HEK293 (cell line): ENCODE results near the gene UCN2.

Source experiments
- CTCF ChIA-PET: fragments of 350-600 bp; formaldehyde crosslinking; extraction: SDS; loops from one replicate; lab custom pipeline; 2021; ENCODE audit warnings: antibody characterized with exemption; lab: Yijun Ruan, JAX
- POLR2A ChIA-PET: fragments of 300-600 bp; formaldehyde crosslinking; extraction: SDS; loops from one replicate; lab custom pipeline; 2020; ENCODE audit warnings: antibody characterized with exemption, inconsistent platforms; lab: Yijun Ruan, JAX
- H3K27ac ChIP-seq: fragments of 200-500 bp; sonication (Bioruptor generic); 2 replicates; pipeline ENCODE4 v1.5.1; 2014; ENCODE audit warnings: low read depth, low read length, control low read depth, inconsistent platforms; ENCODE audit errors: extremely low read depth
- H3K36me3 ChIP-seq, 2 experiments: fragments of 200-500 bp in 1 of 2; sonication (Bioruptor generic) in 1 of 2; 1 replicate in 1 of 2; 2 replicates in 1 of 2; pipeline ENCODE4 v1.5.1; 2014 to 2017; ENCODE audit warnings: inconsistent platforms in 2 of 2, low read length in 2 of 2; ENCODE audit not compliant: control insufficient read depth in 2 of 2, insufficient read depth in 1 of 2
- H3K4me1 ChIP-seq: fragments of 200-500 bp; sonication (Bioruptor generic); 2 replicates; pipeline ENCODE4 v1.5.1; 2014; ENCODE audit warnings: mild to moderate bottlenecking, low read length, inconsistent platforms; ENCODE audit not compliant: control insufficient read depth, insufficient read depth
- H3K4me3 ChIP-seq: 2 replicates; pipeline ENCODE4 v1.5.1; 2011; ENCODE audit warnings: low read depth, mild to moderate bottlenecking, control low read depth, low read length, moderate library complexity
- H3K9me3 ChIP-seq: fragments of 200-500 bp; sonication (Bioruptor generic); 2 replicates; pipeline ENCODE4 v1.5.1; 2014; ENCODE audit warnings: low read depth, low read length, inconsistent platforms; ENCODE audit not compliant: control insufficient read depth, insufficient read depth
- CTCF ChIP-seq: fragments of 450-650 bp; formaldehyde crosslinking; IDR thresholded peaks from 2 replicates; pipeline ENCODE4 v1.5.1; 2016; ENCODE audit warnings: missing biosample characterization, missing genetic modification characterization
- KLF17 ChIP-seq: fragments of 450-650 bp; formaldehyde crosslinking; IDR thresholded peaks from 2 replicates; pipeline ENCODE4 v1.5.1; 2016; ENCODE audit warnings: missing biosample characterization, missing genetic modification characterization
- SP3 ChIP-seq: fragments of 450-650 bp; formaldehyde crosslinking; IDR thresholded peaks from 2 replicates; pipeline ENCODE4 v1.5.1; 2016; ENCODE audit warnings: missing biosample characterization, missing genetic modification characterization
- ZBTB10 ChIP-seq: fragments of 450-650 bp; formaldehyde crosslinking; IDR thresholded peaks from 2 replicates; pipeline ENCODE4 v1.5.1; 2016; ENCODE audit warnings: missing biosample characterization, missing genetic modification characterization
- ZBTB49 ChIP-seq: fragments of 450-650 bp; formaldehyde crosslinking; IDR thresholded peaks from 2 replicates; pipeline ENCODE4 v1.5.1; 2016; ENCODE audit warnings: missing biosample characterization, missing genetic modification characterization, low read depth
- ZFP69B ChIP-seq: fragments of 450-650 bp; formaldehyde crosslinking; IDR thresholded peaks from 2 replicates; pipeline ENCODE4 v1.5.1; 2016; ENCODE audit warnings: missing biosample characterization, missing genetic modification characterization
- ZNF2 ChIP-seq: fragments of 450-650 bp; formaldehyde crosslinking; IDR thresholded peaks from 2 replicates; pipeline ENCODE4 v1.5.1; 2016; ENCODE audit warnings: missing biosample characterization, missing genetic modification characterization
- ZNF221 ChIP-seq: fragments of 450-650 bp; formaldehyde crosslinking; IDR thresholded peaks from 2 replicates; pipeline ENCODE4 v1.5.1; 2017; ENCODE audit warnings: missing biosample characterization, missing genetic modification characterization, borderline replicate concordance
- ZNF292 ChIP-seq: fragments of 450-650 bp; formaldehyde crosslinking; IDR thresholded peaks from 2 replicates; pipeline ENCODE4 v1.5.1; 2016; ENCODE audit warnings: low read depth, missing biosample characterization, missing genetic modification characterization, borderline replicate concordance
- ZNF654 ChIP-seq: fragments of 450-650 bp; formaldehyde crosslinking; IDR thresholded peaks from 2 replicates; pipeline ENCODE4 v1.5.1; 2016; ENCODE audit warnings: low read depth, missing biosample characterization, missing genetic modification characterization
- ZNF692 ChIP-seq: fragments of 450-650 bp; formaldehyde crosslinking; IDR thresholded peaks from 2 replicates; pipeline ENCODE4 v1.5.1; 2016; ENCODE audit warnings: missing biosample characterization, missing genetic modification characterization

Gene UCN2

GRCh38 chr3:48548729-48549705, 14.6 kb downstream of the UCN2 start:
- H3K36me3 ChIP-seq, result peaks cover 0 to 18% of the 10 kb centered on the region in 2 experiments; a peak in 1 of 3 replicates
- no peak overlapping the region for H3K27ac ChIP-seq

More at GRCh38 chr3:48548729-48549705, 14.6 kb downstream of the UCN2 start:
- CTCF ChIA-PET, result interaction anchor here (0.6 to 3.0 kb wide), 24 partner anchors 9 to 560 kb away, joined by 3 to 47 read pairs (median 4); partner anchors contain the start of genes PFKFB4, SLC26A6 and ZNF589
- Histone ChIP-seq H3K9me3 (no peaks in the 10 kb centered on the region), H3K4me3 (no peak overlapping the region), H3K4me1 (no peaks in the 10 kb centered on the region)
- peak; percentile 42; the same call in 1 of the 2 replicates for TF ChIP-seq KLF17 (tag by site-specific recombination)
- TF ChIP-seq ZNF692, result peak; percentile 69; the same call in 1 of the 2 replicates
- no peak for TF ChIP-seq ZNF221 (tag by site-specific recombination)
- TF ChIP-seq ZNF292 (tag by site-specific recombination), result no peak
- TF ChIP-seq ZFP69B, result peak; percentile 76; the same call in 1 of the 2 replicates
- TF ChIP-seq CTCF (tag by site-specific recombination), result peak; percentile 71
- TF ChIP-seq SP3 (tag by site-specific recombination), result no peak
- TF ChIP-seq ZNF2 (tag by site-specific recombination), result peak; percentile 39; the same call in 1 of the 2 replicates
- TF ChIP-seq ZBTB10, result no peak
- peak; percentile 62 for TF ChIP-seq ZNF654
- no peak for TF ChIP-seq ZBTB49 (tag by site-specific recombination)
- POLR2A ChIA-PET, result interaction anchor here (0.6 to 1.0 kb wide), 3 partner anchors 103 to 587 kb away, joined by 3 to 5 read pairs (median 5); partner anchors contain the start of gene ATRIP
